ENCODE results near the gene TMEM163. TPM values are rescaled to one million over a fixed set of nuclear protein-coding genes. Genes with fewer than 3 reads are reported as not detected.

Gene TMEM163
- total RNA-seq, 1 experiment from 2014 or later, result 2.5 TPM

DNA sequence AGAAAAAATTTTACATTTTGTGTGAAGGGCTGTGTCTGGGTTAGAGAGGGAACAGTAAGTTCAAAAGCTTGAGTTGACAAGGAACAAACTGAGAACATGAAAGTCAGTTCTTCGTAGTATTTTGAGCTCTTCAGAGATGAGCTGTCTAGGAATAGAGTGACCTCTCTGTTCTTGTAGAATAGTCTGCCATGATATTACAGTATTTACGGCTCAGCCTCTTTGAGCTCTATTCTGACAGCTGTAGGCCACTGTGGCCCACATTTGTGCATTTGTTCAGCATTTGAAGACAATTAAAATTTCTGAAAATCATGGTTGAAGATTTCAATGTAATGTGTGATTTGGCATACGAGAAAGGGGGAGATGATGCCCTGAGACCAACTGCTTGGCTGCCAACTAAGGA, 292.1 kb downstream of the TMEM163 start:
- no peak for DNase-seq
- H3K9me3 Mint-ChIP-seq (ENCODE audit: low read depth, unreplicated experiment), result no peaks in the 10 kb centered on the region
- no TSS peak for BruUV-seq (replicated peaks)
- H3K4me1 Mint-ChIP-seq (ENCODE audit: low read depth, unreplicated experiment), result peaks cover 21% of the 10 kb centered on the region
- peaks cover 12% of the 10 kb centered on the region for H3K36me3 Mint-ChIP-seq (ENCODE audit: insufficient read depth, unreplicated experiment)
- intact Hi-C loops (cut with micrococcal nuclease; ENCODE audit: unreplicated experiment), result no loop called here
- CTCF ChIA-PET, result interaction anchor here (0.5 kb wide), 1 partner anchor 586 kb away, joined by 3 read pairs; no protein-coding TSS in a partner anchor
- no peak overlapping the region for H3K27ac Mint-ChIP-seq (ENCODE audit: unreplicated experiment)
- TF ChIP-seq, protein P1, sequence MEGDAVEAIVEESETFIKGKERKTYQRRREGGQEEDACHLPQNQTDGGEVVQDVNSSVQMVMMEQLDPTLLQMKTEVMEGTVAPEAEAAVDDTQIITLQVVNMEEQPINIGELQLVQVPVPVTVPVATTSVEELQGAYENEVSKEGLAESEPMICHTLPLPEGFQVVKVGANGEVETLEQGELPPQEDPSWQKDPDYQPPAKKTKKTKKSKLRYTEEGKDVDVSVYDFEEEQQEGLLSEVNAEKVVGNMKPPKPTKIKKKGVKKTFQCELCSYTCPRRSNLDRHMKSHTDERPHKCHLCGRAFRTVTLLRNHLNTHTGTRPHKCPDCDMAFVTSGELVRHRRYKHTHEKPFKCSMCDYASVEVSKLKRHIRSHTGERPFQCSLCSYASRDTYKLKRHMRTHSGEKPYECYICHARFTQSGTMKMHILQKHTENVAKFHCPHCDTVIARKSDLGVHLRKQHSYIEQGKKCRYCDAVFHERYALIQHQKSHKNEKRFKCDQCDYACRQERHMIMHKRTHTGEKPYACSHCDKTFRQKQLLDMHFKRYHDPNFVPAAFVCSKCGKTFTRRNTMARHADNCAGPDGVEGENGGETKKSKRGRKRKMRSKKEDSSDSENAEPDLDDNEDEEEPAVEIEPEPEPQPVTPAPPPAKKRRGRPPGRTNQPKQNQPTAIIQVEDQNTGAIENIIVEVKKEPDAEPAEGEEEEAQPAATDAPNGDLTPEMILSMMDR (IDR thresholded peaks at IDR 0.05; ENCODE audit: unreplicated experiment), result no peak
- no peak overlapping the region for H3K4me3 Mint-ChIP-seq (ENCODE audit: low read depth, unreplicated experiment)
- H3K27me3 Mint-ChIP-seq (ENCODE audit: unreplicated experiment), result no peaks in the 10 kb centered on the region

DNA sequence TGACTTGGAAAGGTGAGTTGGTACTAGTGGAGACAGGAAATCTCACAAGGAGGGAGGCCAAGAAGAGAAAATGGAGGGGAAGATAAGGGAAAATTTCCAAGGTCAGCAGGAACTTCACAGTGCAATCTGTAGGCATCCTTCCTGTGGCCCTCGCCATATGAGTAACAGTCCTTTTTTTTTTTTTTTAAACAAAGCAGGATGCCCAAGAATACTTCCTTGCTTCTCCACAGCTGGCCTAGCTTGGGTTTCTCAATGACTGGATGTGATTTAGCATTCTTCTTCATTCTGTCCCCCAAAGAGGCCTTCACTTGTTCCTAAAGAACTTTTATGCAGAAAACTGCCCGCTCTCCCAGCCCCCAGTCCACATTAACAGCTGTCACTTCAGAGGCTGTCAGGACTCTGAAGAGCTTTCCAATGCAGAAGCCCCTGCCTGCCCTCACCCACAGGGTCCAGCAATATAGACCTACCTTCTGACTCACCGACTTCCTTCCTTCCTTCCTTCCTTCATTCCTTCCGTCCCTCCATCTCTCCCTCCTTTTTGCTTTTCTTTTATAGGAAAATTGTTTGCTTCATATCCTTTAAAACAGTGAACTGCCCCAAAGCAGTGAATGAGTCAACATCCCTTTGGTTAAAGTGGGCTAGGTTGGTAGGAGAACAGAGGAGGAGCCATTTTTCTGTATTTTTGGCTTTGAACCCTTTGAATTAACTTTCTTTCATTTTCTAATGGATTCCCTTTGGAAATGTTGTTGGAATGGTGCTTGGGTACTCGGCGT, 292.9 kb downstream of the TMEM163 start:
- Mint-ChIP-seq H3K27ac (ENCODE audit: unreplicated experiment) (no peak overlapping the region), H3K4me3 (ENCODE audit: low read depth, unreplicated experiment) (no peak overlapping the region), H3K9me3 (ENCODE audit: low read depth, unreplicated experiment) (no peaks in the 10 kb centered on the region), H3K36me3 (ENCODE audit: insufficient read depth, unreplicated experiment) (peaks cover 12% of the 10 kb centered on the region), H3K27me3 (ENCODE audit: unreplicated experiment) (no peaks in the 10 kb centered on the region), H3K4me1 (ENCODE audit: low read depth, unreplicated experiment) (peaks cover 13% of the 10 kb centered on the region)
- CTCF ChIA-PET, result interaction anchor here (0.5 kb wide), 1 partner anchor 585 kb away, joined by 3 read pairs; no protein-coding TSS in a partner anchor
- BruUV-seq (replicated peaks), result no TSS peak
- DNase-seq, result no peak
- TF ChIP-seq, protein P1 (IDR thresholded peaks at IDR 0.05; ENCODE audit: unreplicated experiment), result no peak
- intact Hi-C loops (cut with micrococcal nuclease; ENCODE audit: unreplicated experiment), result no loop called here

DNA sequence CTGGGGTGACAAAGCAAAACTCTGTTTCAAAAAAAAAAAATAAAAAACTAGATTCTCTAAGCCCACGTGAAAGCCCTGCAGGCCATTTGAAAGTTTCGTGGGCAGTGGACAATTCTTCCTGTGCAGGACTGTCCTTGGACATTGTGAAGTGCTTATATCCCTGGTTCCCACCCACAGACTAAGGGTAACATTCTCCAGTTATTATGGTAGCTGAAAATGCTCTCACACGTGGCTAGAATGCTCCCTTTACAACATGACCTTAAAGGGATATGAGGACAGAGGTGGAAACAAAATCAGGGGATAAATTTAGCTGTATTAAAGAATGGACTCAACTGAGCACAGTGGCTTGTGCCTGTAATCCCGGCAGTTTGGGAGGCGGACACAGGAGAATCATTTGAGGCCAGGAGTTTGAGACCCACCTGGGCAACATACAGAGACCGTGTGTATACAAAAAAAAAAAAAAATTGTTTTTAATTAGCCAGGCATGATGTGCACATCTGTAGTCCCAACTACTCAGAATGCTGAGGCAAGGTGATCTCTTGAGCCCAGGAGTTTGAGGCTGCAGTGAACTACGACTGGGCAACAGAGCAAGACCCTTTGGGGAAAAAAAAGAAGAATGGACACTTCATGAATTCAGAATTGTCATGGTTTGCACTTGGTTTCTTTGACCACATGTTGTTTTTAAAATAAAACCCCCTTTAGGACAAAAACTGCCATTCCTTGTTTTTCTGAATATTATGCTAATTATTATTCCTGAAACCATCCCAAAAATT, 297.1 kb downstream of the TMEM163 start:
- Mint-ChIP-seq H3K9me3 (ENCODE audit: low read depth, unreplicated experiment) (no peaks in the 10 kb centered on the region), H3K36me3 (ENCODE audit: insufficient read depth, unreplicated experiment) (peaks cover 12% of the 10 kb centered on the region), H3K27me3 (ENCODE audit: unreplicated experiment) (no peaks in the 10 kb centered on the region), H3K4me1 (ENCODE audit: low read depth, unreplicated experiment) (peaks cover 10% of the 10 kb centered on the region), H3K4me3 (ENCODE audit: low read depth, unreplicated experiment) (no peak overlapping the region), H3K27ac (ENCODE audit: unreplicated experiment) (no peak overlapping the region)
- no TSS peak for BruUV-seq (replicated peaks)
- CTCF ChIA-PET, result no interaction called here
- DNase-seq, result no peak
- TF ChIP-seq, protein P1 (IDR thresholded peaks at IDR 0.05; ENCODE audit: unreplicated experiment), result no peak
- intact Hi-C loops (cut with micrococcal nuclease; ENCODE audit: unreplicated experiment), result no loop called here

DNA sequence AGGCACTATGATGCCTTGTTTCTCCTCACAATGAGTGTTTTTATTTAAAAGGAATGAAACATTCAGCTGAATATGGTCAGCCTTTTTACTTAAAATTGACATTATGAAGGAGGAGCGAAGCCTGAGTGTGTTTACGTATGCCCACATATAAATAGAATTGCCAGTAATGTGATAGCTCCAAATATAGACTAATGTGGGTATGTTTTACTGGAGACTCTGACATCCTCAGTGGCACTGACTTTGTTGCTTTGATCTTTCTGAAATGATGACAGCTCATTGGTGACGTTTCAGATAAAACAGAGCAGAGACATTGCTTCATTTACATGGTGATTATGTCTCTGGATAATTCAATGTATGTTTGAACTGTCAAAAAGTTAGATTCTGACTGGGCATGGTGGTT, 297.9 kb downstream of the TMEM163 start:
- Mint-ChIP-seq H3K27ac (ENCODE audit: unreplicated experiment) (no peak overlapping the region), H3K4me3 (ENCODE audit: low read depth, unreplicated experiment) (no peak overlapping the region), H3K4me1 (ENCODE audit: low read depth, unreplicated experiment) (peaks cover 12% of the 10 kb centered on the region), H3K9me3 (ENCODE audit: low read depth, unreplicated experiment) (no peaks in the 10 kb centered on the region), H3K27me3 (ENCODE audit: unreplicated experiment) (no peaks in the 10 kb centered on the region), H3K36me3 (ENCODE audit: insufficient read depth, unreplicated experiment) (peaks cover 12% of the 10 kb centered on the region)
- intact Hi-C loops (cut with micrococcal nuclease; ENCODE audit: unreplicated experiment), result no loop called here
- DNase-seq, result no peak
- TF ChIP-seq, protein P1 (IDR thresholded peaks at IDR 0.05; ENCODE audit: unreplicated experiment), result no peak
- no TSS peak for BruUV-seq (replicated peaks)
- CTCF ChIA-PET, result no interaction called here

Measured in Calu3 (cell line).